GM12878 (cell line): ENCODE data around the gene KRT6B.

Experiments
- CTCF ChIP-seq, 3 experiments: IDR thresholded peaks in 2 of 3; conservative IDR thresholded peaks in 1 of 3; 2 replicates each; pipeline ENCODE4 v1.5.1; 2011; ENCODE audit warnings: low read depth in 3 of 3, low read length in 3 of 3, mild to moderate bottlenecking in 3 of 3, control low read depth in 2 of 3, moderate library complexity in 2 of 3, inconsistent platforms in 1 of 3, mixed read lengths in 1 of 3; ENCODE audit not compliant: control insufficient read depth in 2 of 3, insufficient read depth in 1 of 3; ENCODE audit errors: extremely low read depth in 1 of 3
- EP300 ChIP-seq, 2 experiments: fragments of 150-350 bp in 1 of 2; IDR thresholded peaks; 2 replicates each; pipeline ENCODE4 v1.6.1; 2011 to 2012; ENCODE audit warnings: low read depth in 2 of 2, low read length in 2 of 2, borderline replicate concordance in 1 of 2, improper control_type of control experiment in 1 of 2, inconsistent platforms in 1 of 2; ENCODE audit not compliant: control insufficient read depth in 1 of 2
- HCFC1 ChIP-seq: fragments of 150-350 bp; IDR thresholded peaks from 2 replicates; pipeline ENCODE4 v1.6.1; 2014; ENCODE audit warnings: low read length
- MAX ChIP-seq: IDR thresholded peaks from 2 replicates; pipeline ENCODE4 v1.6.1; 2012; ENCODE audit warnings: low read depth, low read length, improper control_type of control experiment
- NKRF ChIP-seq: fragments of 450-650 bp; conservative IDR thresholded peaks from 2 replicates; pipeline ENCODE4 v1.6.1; 2017; ENCODE audit warnings: mild to moderate bottlenecking, moderate library complexity
- POLR2AphosphoS5 ChIP-seq: IDR thresholded peaks from 2 replicates; pipeline ENCODE4 v1.6.1; 2011; ENCODE audit warnings: mild to moderate bottlenecking, low read length, inconsistent platforms
- RB1 ChIP-seq: fragments of 450-650 bp; formaldehyde crosslinking; IDR thresholded peaks from 2 replicates; pipeline ENCODE4 v1.6.1; 2017; ENCODE audit warnings: mild to moderate bottlenecking, borderline replicate concordance
- SMC3 ChIP-seq: IDR thresholded peaks from 2 replicates; pipeline ENCODE4 v1.6.1; 2011; ENCODE audit warnings: low read length, improper control_type of control experiment, borderline replicate concordance
- SREBF2 ChIP-seq: IDR thresholded peaks from 2 replicates; pipeline ENCODE4 v1.6.1; 2012; ENCODE audit warnings: mild to moderate bottlenecking, low read length
- USF2 ChIP-seq: IDR thresholded peaks from 2 replicates; pipeline ENCODE4 v1.6.1; 2011; ENCODE audit warnings: low read depth, low read length, improper control_type of control experiment, borderline replicate concordance

- no peak for TF ChIP-seq MAX
- no peak for TF ChIP-seq EP300 (IDR thresholded peaks at IDR 0.05; ENCODE audit: borderline replicate concordance in 1 of 2, control insufficient read depth in 1 of 2, low read depth in 2 of 2, low read length in 2 of 2)
- no peak for TF ChIP-seq USF2
- TF ChIP-seq NKRF: no peak
- TF ChIP-seq SREBF2: no peak
- no peak for TF ChIP-seq CTCF (IDR thresholded peaks at IDR 0.05 in 2 of 3, conservative IDR thresholded peaks at IDR 0.05 in 1 of 3; ENCODE audit: control insufficient read depth in 2 of 3, extremely low read depth in 1 of 3, insufficient read depth in 1 of 3, low read depth in 3 of 3, low read length in 3 of 3)
- TF ChIP-seq SMC3: no peak
- no peak for TF ChIP-seq RB1
- TF ChIP-seq HCFC1: no peak
- TF ChIP-seq POLR2AphosphoS5: no peak
Observed at GRCh38 chr12:52417740-52418139, 34.2 kb downstream of the KRT6B start.
